ENCODE measurements around the gene SMPD3. TPM values are rescaled to one million over a fixed set of nuclear protein-coding genes. Genes with fewer than 3 reads are reported as not detected.

Gene SMPD3
- total and polyA plus RNA-seq, 8 donors, result 0.83 to 5.5 (median 2.2) TPM

DNA sequence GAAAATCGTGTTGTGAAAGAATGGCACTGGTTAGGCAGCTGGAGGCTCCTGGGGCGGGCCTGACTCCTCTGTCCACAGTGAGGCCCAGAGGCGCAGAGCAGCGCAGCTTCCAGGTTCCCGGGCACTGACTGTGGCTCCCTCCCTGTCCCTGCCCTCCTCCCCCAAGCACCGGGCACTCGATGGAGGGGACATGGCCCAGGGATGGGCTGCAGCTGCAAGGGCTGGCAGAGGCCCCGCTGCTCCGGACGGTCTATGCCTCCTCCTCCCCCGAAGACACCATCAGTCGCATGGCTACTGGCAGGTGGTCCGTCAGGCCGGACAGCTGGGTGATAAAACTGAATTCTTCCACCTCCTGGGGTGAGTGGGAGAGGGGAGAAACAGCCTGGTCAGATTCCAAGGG lies 87.4 kb downstream of the SMPD3 start:
- DNase-seq, result peak in 1 of 6 donors; percentile 64

DNA sequence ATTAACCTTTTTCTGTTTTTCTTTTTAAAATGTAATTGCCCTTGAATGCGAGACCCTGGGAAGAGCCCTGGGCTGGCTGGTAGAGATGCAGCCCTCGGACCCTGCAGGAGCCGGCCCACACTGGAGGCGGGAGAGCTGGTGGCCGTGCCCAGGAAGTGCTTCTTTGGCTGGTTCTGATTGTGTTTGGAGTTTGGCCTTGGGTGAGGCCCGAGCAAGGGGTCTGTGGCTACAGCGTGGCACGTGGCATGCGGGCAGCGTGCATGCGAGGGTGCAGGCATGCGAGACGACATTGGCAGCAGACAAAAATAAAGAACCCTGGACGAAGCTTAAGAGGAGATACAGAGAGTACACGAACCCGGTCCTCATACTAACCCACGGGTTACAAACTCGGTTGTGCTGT lies 87.8 kb downstream of the SMPD3 start:
- intact Hi-C loops (cut with DNase I), result no loop called here
- DNase-seq (peak in 1 of 6 donors; percentile 26), ATAC-seq (no peak), FAIRE-seq (no peak)
- peaks cover 0 to 22% (median 3%) of the 10 kb centered on the region in 3 donors for H3K36me3 ChIP-seq
- no peak overlapping the region for H3K27ac ChIP-seq
- H3K9me3 ChIP-seq, result no peaks in the 10 kb centered on the region
- 84% methylated on average over 18 of the region's 18 CpGs for WGBS, 2 donors
- H3K4me3 ChIP-seq, result no peak overlapping the region
- no peaks in the 10 kb centered on the region for H3K4me1 ChIP-seq
- H3K27me3 ChIP-seq, result no peaks in the 10 kb centered on the region
- TF ChIP-seq, protein P1, sequence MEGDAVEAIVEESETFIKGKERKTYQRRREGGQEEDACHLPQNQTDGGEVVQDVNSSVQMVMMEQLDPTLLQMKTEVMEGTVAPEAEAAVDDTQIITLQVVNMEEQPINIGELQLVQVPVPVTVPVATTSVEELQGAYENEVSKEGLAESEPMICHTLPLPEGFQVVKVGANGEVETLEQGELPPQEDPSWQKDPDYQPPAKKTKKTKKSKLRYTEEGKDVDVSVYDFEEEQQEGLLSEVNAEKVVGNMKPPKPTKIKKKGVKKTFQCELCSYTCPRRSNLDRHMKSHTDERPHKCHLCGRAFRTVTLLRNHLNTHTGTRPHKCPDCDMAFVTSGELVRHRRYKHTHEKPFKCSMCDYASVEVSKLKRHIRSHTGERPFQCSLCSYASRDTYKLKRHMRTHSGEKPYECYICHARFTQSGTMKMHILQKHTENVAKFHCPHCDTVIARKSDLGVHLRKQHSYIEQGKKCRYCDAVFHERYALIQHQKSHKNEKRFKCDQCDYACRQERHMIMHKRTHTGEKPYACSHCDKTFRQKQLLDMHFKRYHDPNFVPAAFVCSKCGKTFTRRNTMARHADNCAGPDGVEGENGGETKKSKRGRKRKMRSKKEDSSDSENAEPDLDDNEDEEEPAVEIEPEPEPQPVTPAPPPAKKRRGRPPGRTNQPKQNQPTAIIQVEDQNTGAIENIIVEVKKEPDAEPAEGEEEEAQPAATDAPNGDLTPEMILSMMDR (IDR thresholded peaks at IDR 0.05), result no peak

More for the DNA sequence above, 87.4 kb downstream of the SMPD3 start:
- peaks cover 0 to 22% (median 3%) of the 10 kb centered on the region in 3 donors for H3K36me3 ChIP-seq
- H3K9me3 ChIP-seq, result no peaks in the 10 kb centered on the region
- ATAC-seq, result no peak
- intact Hi-C loops (cut with DNase I), result no loop called here
- H3K27ac ChIP-seq, result no peak overlapping the region
- 62 to 67% methylated on average over 14 of the region's 14 CpGs for WGBS, 2 donors
- H3K4me1 ChIP-seq, result no peaks in the 10 kb centered on the region
- no peak overlapping the region for H3K4me3 ChIP-seq
- FAIRE-seq, result no peak
- no peaks in the 10 kb centered on the region for H3K27me3 ChIP-seq
- TF ChIP-seq, protein P1 (IDR thresholded peaks at IDR 0.05), result no peak

DNA sequence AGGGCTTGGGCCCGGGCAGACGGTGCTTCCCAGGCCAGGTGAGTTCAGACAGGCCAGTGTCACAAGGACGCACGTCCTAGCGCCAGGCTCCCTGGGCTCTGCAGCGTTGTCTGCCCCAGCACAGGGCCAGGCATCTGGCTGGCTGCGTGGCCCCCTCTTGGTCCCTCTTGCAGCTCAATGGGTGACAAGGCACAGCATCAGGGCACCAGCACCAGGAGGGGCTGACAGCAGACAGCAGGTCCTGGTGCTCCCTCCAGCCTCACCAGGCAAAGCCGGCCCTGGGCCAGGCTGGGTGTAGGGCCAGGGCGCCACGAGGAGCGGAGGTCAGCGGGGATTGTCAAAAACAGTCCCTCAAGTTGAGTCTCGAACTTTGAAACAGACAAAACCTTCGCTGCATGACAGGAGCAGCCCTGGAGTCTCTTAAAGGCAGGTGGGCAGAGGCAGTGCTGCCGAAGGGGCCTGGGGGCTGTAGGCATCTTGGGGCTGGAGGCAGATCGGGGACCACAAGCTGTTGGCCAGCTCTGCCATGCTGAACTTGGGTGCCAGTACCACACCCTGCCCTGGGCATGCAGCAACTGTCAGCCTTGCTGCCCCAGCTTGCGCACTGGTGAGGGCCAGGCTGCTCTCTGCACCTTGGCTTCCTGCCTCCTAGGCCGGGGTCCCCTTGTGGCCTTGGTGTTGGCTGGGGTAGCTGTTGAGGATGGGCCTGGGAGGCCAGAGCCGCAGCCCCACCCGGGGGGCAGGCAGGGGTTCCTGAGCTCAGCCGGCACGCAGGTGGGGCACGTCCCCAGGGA lies 88.7 kb downstream of the SMPD3 start:
- Histone ChIP-seq H3K4me1 (no peaks in the 10 kb centered on the region), H3K36me3 (peaks cover 0 to 28% (median 10%) of the 10 kb centered on the region in 3 donors), H3K4me3 (no peak overlapping the region), H3K27ac (no peak overlapping the region), H3K27me3 (no peaks in the 10 kb centered on the region), H3K9me3 (no peaks in the 10 kb centered on the region)
- TF ChIP-seq, protein P1 (IDR thresholded peaks at IDR 0.05), result no peak
- ATAC-seq, result no peak
- peak in 1 of 6 donors; percentile 64 for DNase-seq
- 87 to 88% methylated on average over 23 of the region's 23 CpGs for WGBS, 2 donors
- FAIRE-seq, result no peak
- intact Hi-C loops (cut with DNase I), result no loop called here

DNA sequence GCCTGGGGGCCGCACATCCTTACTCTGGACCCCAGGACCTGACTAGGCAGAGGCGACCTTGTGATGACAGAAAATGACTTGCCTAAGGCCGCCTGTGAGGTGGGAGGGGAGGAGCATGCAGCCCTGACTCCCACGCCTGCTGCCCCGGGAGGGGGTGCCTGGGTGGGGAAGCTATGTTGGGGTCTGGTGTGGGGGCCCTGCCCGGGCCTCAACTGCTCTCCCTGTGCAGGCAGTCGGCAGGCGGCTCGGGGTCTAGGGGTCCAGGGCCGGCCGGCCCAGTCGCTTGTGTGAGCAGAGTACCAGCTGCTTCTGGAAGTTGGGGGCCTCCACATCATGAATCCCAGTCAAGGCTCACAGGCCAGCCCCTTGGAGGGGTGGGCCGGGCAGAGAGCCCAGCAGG lies 89.4 kb downstream of the SMPD3 start:
- Histone ChIP-seq H3K4me3 (no peak overlapping the region), H3K27me3 (no peaks in the 10 kb centered on the region), H3K27ac (no peak overlapping the region), H3K9me3 (no peaks in the 10 kb centered on the region), H3K4me1 (no peaks in the 10 kb centered on the region), H3K36me3 (peaks cover 0 to 32% (median 12%) of the 10 kb centered on the region in 3 donors)
- FAIRE-seq (no peak), DNase-seq (peak in 1 of 6 donors; percentile 73), ATAC-seq (no peak)
- 88 to 91% methylated on average over 12 to 13 of the region's 13 CpGs for WGBS, 2 donors
- intact Hi-C loops (cut with DNase I), result no loop called here
- TF ChIP-seq, protein P1 (IDR thresholded peaks at IDR 0.05), result no peak

DNA sequence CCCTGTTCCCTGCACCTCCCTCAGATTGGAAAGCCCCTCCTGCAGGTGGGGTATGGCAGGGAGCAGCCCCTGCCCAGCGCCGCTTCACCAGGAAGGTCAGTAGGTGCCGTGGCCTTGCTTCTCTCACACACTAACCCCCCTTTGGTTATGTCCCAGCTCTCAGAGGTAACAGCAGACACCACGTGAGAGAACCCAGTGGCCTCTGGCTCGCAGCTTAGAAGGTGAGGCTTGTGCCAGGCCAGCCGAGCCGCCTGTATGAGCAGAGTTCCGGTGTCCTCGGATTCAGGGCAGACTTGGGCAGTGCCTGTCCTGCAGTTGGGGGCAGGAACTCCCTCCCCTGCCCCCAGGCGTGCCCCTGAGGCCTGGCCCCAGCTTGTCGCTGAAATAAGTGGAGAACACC lies 90.4 kb downstream of the SMPD3 start:
- no peaks in the 10 kb centered on the region for H3K9me3 ChIP-seq
- no peak overlapping the region for H3K4me3 ChIP-seq
- 89 to 95% methylated on average over 11 of the region's 11 CpGs for WGBS, 2 donors
- intact Hi-C loops (cut with DNase I), result no loop called here
- H3K4me1 ChIP-seq, result no peaks in the 10 kb centered on the region
- ATAC-seq, result no peak
- H3K36me3 ChIP-seq, result peaks cover 0 to 40% (median 16%) of the 10 kb centered on the region in 3 donors
- FAIRE-seq, result no peak
- no peak overlapping the region for H3K27ac ChIP-seq
- peak in 1 of 6 donors; percentile 44 for DNase-seq
- TF ChIP-seq, protein P1 (IDR thresholded peaks at IDR 0.05), result no peak
- no peaks in the 10 kb centered on the region for H3K27me3 ChIP-seq
